Endothelial cell of umbilical vein (primary cell): ENCODE data around the gene MYO7B.

ENCODE experiments used
- EZH2 ChIP-seq: IDR thresholded peaks from 2 replicates; pipeline ENCODE4 v1.6.1; 2012; ENCODE audit warnings: borderline replicate concordance, low read depth, mild to moderate bottlenecking, moderate library complexity, low read length, inconsistent platforms; ENCODE audit not compliant: severe bottlenecking
- JUN ChIP-seq: IDR thresholded peaks from 2 replicates; pipeline ENCODE4 v1.6.1; 2011; ENCODE audit warnings: borderline replicate concordance, low read depth; ENCODE audit not compliant: insufficient read length, insufficient read depth
- TF ChIP-seq, protein P1 (sequence below), 2 donors: IDR thresholded peaks; 1 replicate in 1 of 2; 2 replicates in 1 of 2; pipeline ENCODE4 v1.5.1; 2011; ENCODE audit warnings: low read length in 2 of 2, mild to moderate bottlenecking in 2 of 2, moderate library complexity in 2 of 2, control low read depth in 1 of 2, inconsistent platforms in 1 of 2, low read depth in 1 of 2; ENCODE audit not compliant: insufficient read depth in 1 of 2; ENCODE audit errors: extremely low read depth in 1 of 2

DNA sequence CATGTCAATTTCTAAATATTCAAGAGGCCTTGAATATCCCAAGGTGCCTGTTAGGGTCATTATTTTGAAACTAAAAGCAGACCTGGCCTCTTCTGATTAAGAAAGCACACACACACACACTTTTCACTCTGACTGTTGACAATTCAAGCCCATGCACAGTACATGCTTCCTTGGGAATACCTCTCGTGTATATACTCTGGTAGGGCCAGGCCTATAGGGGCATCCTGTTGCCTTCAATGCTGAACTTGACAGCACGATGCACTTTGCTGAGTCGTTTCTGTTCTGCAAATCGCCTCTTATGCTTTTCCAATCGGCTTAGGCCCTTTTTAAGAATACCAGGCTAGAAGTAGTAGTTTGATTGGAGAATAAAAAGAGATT lies 49.8 kb upstream of the MYO7B start:
- TF ChIP-seq, protein P1, sequence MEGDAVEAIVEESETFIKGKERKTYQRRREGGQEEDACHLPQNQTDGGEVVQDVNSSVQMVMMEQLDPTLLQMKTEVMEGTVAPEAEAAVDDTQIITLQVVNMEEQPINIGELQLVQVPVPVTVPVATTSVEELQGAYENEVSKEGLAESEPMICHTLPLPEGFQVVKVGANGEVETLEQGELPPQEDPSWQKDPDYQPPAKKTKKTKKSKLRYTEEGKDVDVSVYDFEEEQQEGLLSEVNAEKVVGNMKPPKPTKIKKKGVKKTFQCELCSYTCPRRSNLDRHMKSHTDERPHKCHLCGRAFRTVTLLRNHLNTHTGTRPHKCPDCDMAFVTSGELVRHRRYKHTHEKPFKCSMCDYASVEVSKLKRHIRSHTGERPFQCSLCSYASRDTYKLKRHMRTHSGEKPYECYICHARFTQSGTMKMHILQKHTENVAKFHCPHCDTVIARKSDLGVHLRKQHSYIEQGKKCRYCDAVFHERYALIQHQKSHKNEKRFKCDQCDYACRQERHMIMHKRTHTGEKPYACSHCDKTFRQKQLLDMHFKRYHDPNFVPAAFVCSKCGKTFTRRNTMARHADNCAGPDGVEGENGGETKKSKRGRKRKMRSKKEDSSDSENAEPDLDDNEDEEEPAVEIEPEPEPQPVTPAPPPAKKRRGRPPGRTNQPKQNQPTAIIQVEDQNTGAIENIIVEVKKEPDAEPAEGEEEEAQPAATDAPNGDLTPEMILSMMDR (IDR thresholded peaks at IDR 0.05; ENCODE audit: extremely low read depth in 1 of 2, insufficient read depth in 1 of 2, low read depth in 1 of 2, low read length in 2 of 2): no peak
- no peak for TF ChIP-seq EZH2
- TF ChIP-seq JUN: no peak
